Hematopoietic multipotent progenitor cell treated with erythropoietin and hydrocortisone succinate and interleukin-3 and kit ligand, for 15 days (in vitro differentiated cells): ENCODE data around the gene LASP1NB.
"Not testable (repeated sequence)": the region's sequence is repeated elsewhere in the genome, so short reads cannot be mapped to it uniquely, and the experiment has no call there.

Experiments used
- DNase-seq: peaks from one replicate; pipeline ENCODE4 v3.0.0-alpha.2; 2015; ENCODE audit warnings: low spot score

Gene LASP1NB

DNA sequence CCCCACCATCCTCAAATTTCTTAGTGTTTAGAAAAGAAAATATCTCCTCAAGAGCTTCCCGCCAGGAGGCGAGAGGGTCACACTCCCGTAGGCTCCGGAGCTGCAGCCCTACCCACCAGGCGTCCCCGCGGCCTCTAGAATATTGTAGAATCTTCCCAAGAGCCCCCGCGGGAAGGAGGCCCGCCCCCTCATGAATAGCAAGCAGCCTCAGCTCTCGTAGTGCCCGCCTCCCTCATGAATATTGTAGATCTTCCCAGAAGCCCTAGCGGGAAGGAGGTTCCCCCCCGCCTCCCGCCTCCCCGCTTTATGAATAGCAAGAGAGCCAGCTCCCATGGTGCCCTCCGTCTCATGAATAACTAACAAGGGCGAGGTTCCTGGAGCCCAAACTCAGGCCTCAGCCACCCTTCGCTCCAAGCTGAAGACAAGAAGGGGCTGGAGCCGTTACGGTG lies 41.9 kb downstream of the LASP1NB start, which contains the start of gene FBXO47:
Gene FBXO47 (minus strand): TSS at position 114 of the 449 bp plus-strand sequence. CDS start 4,378 bp downstream, outside the sequence.
- peak; percentile 69 for DNase-seq

- no peak for DNase-seq
Measured at GRCh38 chr17:38969281-38969680, 43.9 kb downstream of the LASP1NB start.

DNA sequence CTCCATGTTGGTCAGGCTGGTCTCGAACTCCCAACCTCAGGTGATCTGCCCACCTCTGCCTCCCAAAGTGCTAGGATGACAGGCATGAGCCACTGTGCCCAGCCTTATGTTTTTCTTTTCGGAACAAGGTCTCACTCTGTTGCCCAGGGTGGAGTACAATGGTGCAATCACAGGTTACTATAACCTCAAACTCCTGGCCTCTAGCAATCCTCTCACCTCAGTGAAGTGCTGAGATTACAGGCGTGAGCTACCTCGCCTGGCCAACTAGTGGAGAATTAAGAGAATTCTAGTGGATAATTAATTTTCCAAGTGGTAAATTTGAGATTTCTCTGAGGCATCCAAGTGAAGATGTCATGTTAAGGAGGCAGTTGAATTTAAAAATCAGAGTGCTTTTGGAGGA lies 44.7 kb downstream of the LASP1NB start:
- DNase-seq, result no peak

DNA sequence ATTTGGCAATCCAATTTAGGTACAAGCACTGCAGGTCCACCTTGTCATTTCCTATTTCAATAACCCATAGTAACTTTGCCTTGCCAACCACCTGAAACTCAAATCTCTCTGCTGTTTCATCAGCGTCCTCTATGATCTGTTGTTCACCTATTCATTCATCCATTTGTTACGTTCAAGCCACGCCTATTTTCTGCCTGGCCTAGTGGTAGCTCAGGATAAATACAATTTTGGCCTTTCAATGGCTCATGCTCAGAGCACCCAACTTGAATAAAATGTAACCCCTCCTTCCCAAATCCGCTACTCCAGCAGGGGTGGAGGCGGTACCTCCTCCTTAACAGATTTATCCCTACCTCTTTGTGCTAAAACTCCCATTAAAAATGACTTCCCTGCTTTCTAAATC lies 45.4 kb downstream of the LASP1NB start:
- DNase-seq, result no peak

DNA sequence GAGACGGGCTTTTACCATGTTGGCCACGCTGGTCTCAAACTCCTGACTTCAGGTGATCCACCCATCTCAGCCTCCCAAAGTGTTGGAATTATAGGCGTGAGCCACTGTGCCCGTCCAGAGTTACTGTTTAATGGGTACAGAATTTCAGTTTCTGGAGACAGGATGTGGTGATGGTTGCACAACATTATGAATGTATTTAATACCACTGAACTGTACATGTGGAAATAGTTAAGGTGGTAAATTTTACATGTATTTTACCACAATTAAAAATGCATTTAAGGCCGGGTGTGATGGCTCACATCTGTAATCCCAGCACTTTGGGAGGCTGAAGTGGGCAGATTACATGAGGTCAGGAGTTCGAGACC lies 50.8 kb downstream of the LASP1NB start:
- not testable (repeated sequence) for DNase-seq

DNA sequence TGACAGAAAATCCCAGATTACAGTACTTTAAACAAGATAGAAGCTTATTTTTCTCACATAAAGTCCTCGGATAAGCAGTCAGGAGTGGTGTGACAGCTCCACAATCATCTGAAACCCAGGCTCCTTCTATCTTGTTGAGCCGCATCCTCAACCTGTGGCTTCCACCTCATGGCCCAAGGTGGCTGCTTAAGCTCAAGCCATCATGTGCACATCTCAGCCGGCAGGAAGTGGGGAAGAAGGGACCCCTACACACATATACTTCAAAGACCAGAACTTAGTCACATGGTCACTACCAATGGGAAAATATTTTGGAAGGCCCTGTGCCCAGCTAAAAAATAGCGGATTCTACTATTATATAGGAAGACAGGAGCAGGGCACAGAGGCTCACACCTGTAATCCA lies 52.8 kb downstream of the LASP1NB start:
- DNase-seq, result no peak
